Panc1 (cell line): ENCODE measurements around the gene ESR1.

Source experiments
- CTCF ChIP-seq: fragments of 450-650 bp; IDR thresholded peaks from 2 replicates; pipeline ENCODE4 v1.5.1; 2017; ENCODE audit warnings: mild to moderate bottlenecking
- POLR2AphosphoS5 ChIP-seq: IDR thresholded peaks from 2 replicates; pipeline ENCODE4 v1.6.1; 2012; ENCODE audit warnings: mild to moderate bottlenecking, low read depth, low read length, moderate library complexity
- TCF7L2 ChIP-seq: IDR thresholded peaks from 2 replicates; pipeline ENCODE4 v1.6.1; 2011; ENCODE audit warnings: mild to moderate bottlenecking, low read depth, low read length, inconsistent platforms
- TF ChIP-seq, protein P1 (sequence below), 2 experiments: IDR thresholded peaks; 2 replicates each; pipeline ENCODE4 v1.6.1; 2011 to 2012; ENCODE audit warnings: low read depth in 2 of 2, control low read depth in 1 of 2, low read length in 1 of 2, mild to moderate bottlenecking in 1 of 2, moderate library complexity in 1 of 2; ENCODE audit not compliant: insufficient read depth in 1 of 2

GRCh38 chr6:152094276-152094675 is 286.8 kb downstream of the ESR1 start:
- TF ChIP-seq, protein P1, sequence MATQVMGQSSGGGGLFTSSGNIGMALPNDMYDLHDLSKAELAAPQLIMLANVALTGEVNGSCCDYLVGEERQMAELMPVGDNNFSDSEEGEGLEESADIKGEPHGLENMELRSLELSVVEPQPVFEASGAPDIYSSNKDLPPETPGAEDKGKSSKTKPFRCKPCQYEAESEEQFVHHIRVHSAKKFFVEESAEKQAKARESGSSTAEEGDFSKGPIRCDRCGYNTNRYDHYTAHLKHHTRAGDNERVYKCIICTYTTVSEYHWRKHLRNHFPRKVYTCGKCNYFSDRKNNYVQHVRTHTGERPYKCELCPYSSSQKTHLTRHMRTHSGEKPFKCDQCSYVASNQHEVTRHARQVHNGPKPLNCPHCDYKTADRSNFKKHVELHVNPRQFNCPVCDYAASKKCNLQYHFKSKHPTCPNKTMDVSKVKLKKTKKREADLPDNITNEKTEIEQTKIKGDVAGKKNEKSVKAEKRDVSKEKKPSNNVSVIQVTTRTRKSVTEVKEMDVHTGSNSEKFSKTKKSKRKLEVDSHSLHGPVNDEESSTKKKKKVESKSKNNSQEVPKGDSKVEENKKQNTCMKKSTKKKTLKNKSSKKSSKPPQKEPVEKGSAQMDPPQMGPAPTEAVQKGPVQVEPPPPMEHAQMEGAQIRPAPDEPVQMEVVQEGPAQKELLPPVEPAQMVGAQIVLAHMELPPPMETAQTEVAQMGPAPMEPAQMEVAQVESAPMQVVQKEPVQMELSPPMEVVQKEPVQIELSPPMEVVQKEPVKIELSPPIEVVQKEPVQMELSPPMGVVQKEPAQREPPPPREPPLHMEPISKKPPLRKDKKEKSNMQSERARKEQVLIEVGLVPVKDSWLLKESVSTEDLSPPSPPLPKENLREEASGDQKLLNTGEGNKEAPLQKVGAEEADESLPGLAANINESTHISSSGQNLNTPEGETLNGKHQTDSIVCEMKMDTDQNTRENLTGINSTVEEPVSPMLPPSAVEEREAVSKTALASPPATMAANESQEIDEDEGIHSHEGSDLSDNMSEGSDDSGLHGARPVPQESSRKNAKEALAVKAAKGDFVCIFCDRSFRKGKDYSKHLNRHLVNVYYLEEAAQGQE (IDR thresholded peaks at IDR 0.05; ENCODE audit: insufficient read depth in 1 of 2, low read depth in 2 of 2, low read length in 1 of 2), result no peak
- TF ChIP-seq CTCF (no peak), TCF7L2 (no peak), POLR2AphosphoS5 (no peak)
